Esophagus muscularis mucosa (tissue), 4 donors: ENCODE results near the gene LAG3.

Experiments
- EP300 ChIP-seq: sonication (generic); formaldehyde crosslinking; IDR thresholded peaks from one replicate; pipeline ENCODE4 v1.6.1; 2017; ENCODE audit warnings: antibody characterized with exemption
- POLR2A ChIP-seq: fragments of 450-650 bp; IDR thresholded peaks from one replicate; pipeline ENCODE4 v1.6.1; 2017; ENCODE audit warnings: antibody characterized with exemption, moderate library complexity, mild to moderate bottlenecking, low read depth
- TF ChIP-seq, protein P1 (sequence below), 3 experiments: fragments of 200-600 bp in 2 of 3; fragments of 450-650 bp in 1 of 3; sonication (generic) in 2 of 3; IDR thresholded peaks; one replicate each; pipeline ENCODE4 v1.5.1; 2017 to 2019; ENCODE audit warnings: antibody characterized with exemption in 3 of 3, mild to moderate bottlenecking in 2 of 3, moderate library complexity in 1 of 3

DNA sequence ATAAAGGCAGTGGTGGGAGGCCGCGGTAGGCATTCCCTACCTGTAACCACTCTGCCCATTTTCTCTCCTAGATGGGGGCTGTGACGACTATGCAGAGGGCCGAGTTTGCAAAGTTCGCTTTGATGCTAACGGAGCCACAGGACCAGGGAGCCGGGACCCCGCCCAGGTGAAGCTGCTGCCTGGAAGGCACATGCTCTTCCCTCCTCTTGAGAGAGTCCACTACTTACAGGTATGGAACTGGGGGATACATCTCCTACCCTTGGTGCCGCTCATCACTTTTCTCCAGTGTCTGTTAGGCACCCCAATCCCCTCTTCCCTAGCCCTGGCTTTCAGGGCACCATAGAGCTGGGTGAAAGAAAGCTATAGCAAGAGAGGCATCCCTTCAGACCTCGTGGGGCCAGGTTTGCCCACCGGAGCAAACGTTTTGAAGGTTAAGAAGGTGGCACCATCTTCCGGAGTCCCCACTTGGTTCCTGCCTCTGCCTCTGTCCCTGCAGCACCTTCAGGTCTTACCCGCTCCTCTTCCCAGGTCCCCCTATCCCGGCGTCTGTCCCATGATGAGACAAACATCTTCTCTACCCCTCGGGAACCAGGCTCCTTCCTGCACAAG, 53.9 kb downstream of the LAG3 start:
- TF ChIP-seq EP300 (no peak), POLR2A (no peak)
- TF ChIP-seq, protein P1, sequence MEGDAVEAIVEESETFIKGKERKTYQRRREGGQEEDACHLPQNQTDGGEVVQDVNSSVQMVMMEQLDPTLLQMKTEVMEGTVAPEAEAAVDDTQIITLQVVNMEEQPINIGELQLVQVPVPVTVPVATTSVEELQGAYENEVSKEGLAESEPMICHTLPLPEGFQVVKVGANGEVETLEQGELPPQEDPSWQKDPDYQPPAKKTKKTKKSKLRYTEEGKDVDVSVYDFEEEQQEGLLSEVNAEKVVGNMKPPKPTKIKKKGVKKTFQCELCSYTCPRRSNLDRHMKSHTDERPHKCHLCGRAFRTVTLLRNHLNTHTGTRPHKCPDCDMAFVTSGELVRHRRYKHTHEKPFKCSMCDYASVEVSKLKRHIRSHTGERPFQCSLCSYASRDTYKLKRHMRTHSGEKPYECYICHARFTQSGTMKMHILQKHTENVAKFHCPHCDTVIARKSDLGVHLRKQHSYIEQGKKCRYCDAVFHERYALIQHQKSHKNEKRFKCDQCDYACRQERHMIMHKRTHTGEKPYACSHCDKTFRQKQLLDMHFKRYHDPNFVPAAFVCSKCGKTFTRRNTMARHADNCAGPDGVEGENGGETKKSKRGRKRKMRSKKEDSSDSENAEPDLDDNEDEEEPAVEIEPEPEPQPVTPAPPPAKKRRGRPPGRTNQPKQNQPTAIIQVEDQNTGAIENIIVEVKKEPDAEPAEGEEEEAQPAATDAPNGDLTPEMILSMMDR (IDR thresholded peaks at IDR 0.05): no peak
